Type B pancreatic cell (in vitro differentiated cells): Measurements from ENCODE around the gene NRDE2. TPM values are rescaled to one million over a fixed set of nuclear protein-coding genes. Genes with fewer than 3 reads are reported as not detected.

ENCODE experiments used
- DNase-seq: peaks from one replicate; pipeline ENCODE4 v3.0.0; 2021; ENCODE audit warnings: mixed read lengths; ENCODE audit not compliant: unreplicated experiment; ENCODE audit errors: extremely low spot score
- H3K27ac Mint-ChIP-seq: 2 replicates; pipeline ENCODE4 v1.8.0; 2021; ENCODE audit warnings: mild to moderate bottlenecking, mixed read lengths
- H3K27me3 Mint-ChIP-seq: 2 replicates; pipeline ENCODE4 v1.8.0; 2021; ENCODE audit warnings: mixed read lengths
- H3K36me3 Mint-ChIP-seq: 2 replicates; pipeline ENCODE4 v1.8.0; 2021; ENCODE audit warnings: mixed read lengths
- H3K4me1 Mint-ChIP-seq: one replicate; pipeline ENCODE4 v1.8.0; 2021; ENCODE audit warnings: mixed read lengths; ENCODE audit not compliant: unreplicated experiment
- H3K4me3 Mint-ChIP-seq: 2 replicates; pipeline ENCODE4 v1.8.0; 2021; ENCODE audit warnings: mild to moderate bottlenecking, mixed read lengths
- H3K9me3 Mint-ChIP-seq: 2 replicates; pipeline ENCODE4 v1.8.0; 2021; ENCODE audit warnings: mixed read lengths
- total RNA-seq: library from RNA; stranded (reverse); gene quantifications from 2 replicates; pipeline ENCODE4 v1.2.1, GENCODE V29; 2021; ENCODE audit warnings: low replicate concordance
- TF ChIP-seq, protein P1 (sequence below): fragments of 200-600 bp; sonication (generic); conservative IDR thresholded peaks from 2 replicates; pipeline ENCODE4 v1.5.0; 2021; ENCODE audit warnings: antibody characterized with exemption, mild to moderate bottlenecking

The NRDE2 gene
- total RNA-seq, 1 donor from 2014 or later, result 22.8 TPM

DNA sequence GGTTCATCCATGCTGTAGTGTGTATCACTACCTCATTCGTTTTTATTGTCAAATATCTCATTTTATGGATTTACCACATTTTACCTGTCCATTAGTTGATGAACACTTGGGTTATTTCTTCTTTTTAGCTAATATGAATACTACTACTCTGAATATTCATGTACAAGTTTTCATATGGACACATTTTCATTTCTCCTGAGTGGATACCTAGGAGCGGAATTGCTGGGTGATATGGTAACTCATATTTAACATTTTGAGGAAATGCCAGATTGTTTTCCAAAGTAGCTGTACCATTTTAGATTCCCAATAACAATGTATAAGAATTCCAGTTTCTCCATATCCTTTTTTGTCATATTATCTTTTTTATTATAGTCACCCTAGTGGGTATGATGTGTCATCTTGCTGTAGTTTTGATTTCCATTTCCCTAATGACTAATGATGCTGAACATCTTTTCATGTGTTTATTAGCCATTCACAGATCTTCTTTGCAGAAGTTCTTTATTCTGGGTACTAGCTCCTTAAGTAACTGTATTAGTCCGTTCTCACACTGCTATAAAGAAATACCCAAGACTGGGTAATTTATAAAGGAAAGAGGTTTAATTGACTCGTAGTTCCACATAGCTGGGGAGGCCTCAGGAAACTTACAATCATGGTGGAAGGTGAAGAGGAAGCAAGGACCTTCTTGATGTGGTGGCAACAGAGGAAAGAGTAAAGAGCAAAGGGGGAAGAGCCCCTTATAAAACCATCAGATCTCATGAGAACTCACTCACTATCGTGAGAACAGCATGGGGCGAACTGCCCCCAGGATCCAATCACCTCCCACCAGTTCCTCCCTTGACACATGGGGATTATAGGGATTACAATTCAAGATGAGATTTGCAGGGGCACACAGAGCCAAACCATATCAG, 11.9 kb downstream of the NRDE2 start:
- peaks cover 7% of the 10 kb centered on the region for H3K9me3 Mint-ChIP-seq
- no peak for DNase-seq
- no peak overlapping the region for H3K4me3 Mint-ChIP-seq
- H3K27me3 Mint-ChIP-seq, result no peaks in the 10 kb centered on the region
- TF ChIP-seq, protein P1, sequence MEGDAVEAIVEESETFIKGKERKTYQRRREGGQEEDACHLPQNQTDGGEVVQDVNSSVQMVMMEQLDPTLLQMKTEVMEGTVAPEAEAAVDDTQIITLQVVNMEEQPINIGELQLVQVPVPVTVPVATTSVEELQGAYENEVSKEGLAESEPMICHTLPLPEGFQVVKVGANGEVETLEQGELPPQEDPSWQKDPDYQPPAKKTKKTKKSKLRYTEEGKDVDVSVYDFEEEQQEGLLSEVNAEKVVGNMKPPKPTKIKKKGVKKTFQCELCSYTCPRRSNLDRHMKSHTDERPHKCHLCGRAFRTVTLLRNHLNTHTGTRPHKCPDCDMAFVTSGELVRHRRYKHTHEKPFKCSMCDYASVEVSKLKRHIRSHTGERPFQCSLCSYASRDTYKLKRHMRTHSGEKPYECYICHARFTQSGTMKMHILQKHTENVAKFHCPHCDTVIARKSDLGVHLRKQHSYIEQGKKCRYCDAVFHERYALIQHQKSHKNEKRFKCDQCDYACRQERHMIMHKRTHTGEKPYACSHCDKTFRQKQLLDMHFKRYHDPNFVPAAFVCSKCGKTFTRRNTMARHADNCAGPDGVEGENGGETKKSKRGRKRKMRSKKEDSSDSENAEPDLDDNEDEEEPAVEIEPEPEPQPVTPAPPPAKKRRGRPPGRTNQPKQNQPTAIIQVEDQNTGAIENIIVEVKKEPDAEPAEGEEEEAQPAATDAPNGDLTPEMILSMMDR, result no peak
- H3K4me1 Mint-ChIP-seq, result no peaks in the 10 kb centered on the region
- no peak overlapping the region for H3K27ac Mint-ChIP-seq
- H3K36me3 Mint-ChIP-seq, result peaks cover 30% of the 10 kb centered on the region

DNA sequence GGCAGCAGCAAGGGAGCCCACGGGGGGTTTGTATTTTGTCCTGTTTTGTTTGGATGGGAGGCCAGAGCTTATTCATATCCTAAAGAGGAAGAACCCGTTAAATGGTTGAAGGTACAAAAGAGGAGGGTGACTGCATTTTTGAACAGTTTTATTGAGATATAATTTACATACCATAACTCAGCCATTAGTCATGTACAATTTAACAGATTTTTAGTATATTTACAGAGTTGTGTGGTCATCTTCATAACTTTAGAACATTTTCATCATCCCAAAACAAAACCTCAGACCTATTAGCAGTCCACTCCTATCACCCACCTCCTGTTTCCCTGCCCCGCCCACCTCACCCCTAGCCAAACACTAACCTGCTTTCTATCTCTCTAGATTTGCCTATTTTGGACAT, 12.6 kb downstream of the NRDE2 start:
- H3K27ac Mint-ChIP-seq, result no peak overlapping the region
- H3K36me3 Mint-ChIP-seq, result peaks cover 26% of the 10 kb centered on the region
- TF ChIP-seq, protein P1, result no peak
- no peaks in the 10 kb centered on the region for H3K4me1 Mint-ChIP-seq
- DNase-seq, result no peak
- no peaks in the 10 kb centered on the region for H3K27me3 Mint-ChIP-seq
- no peak overlapping the region for H3K4me3 Mint-ChIP-seq
- peaks cover 7% of the 10 kb centered on the region for H3K9me3 Mint-ChIP-seq

DNA sequence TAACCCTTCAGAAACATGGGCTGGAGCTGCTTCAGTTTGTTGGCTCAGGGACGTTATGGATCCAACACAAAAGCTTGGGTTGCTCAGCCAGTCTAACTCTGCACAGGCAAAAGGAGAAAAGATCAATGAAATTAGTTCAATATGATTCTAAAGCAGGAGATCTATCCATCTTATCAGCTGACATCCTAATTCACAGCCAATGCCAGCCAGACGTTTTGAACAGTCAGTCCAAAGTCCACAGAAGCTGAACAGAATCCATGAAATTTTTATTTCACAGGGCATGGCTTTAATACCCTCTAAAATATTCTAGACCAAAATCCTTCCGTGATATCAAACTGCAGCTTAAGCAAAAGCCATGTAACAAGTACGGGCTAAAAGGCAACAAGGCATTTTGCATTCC, 13.7 kb downstream of the NRDE2 start:
- TF ChIP-seq, protein P1, result no peak
- H3K27ac Mint-ChIP-seq, result no peak overlapping the region
- DNase-seq, result no peak
- H3K36me3 Mint-ChIP-seq, result peaks cover 30% of the 10 kb centered on the region
- no peaks in the 10 kb centered on the region for H3K4me1 Mint-ChIP-seq
- H3K4me3 Mint-ChIP-seq, result no peak overlapping the region
- no peaks in the 10 kb centered on the region for H3K27me3 Mint-ChIP-seq
- peaks cover 7% of the 10 kb centered on the region for H3K9me3 Mint-ChIP-seq

DNA sequence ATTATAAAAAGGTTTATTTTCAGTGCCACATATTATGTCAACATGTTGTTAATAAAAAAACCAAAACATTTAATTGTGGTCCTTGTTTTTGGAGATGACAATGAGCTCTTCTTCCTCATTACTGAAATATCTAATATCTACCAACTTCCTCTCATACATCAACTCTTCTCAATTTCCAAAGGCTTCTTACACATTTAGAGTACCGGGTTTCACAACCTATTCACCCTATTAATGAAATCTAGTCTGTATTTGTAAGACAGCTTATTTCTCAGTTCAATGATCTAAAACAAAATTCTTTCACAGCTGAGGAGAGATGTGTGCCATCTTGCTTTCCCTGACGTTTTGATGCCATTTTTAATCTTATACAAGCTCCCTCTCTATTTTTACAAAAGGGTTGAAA, 14.5 kb downstream of the NRDE2 start:
- Mint-ChIP-seq H3K27ac (no peak overlapping the region), H3K4me3 (no peak overlapping the region), H3K27me3 (no peaks in the 10 kb centered on the region), H3K36me3 (peaks cover 30% of the 10 kb centered on the region), H3K4me1 (no peaks in the 10 kb centered on the region), H3K9me3 (peaks cover 7% of the 10 kb centered on the region)
- DNase-seq, result no peak
- TF ChIP-seq, protein P1, result no peak

DNA sequence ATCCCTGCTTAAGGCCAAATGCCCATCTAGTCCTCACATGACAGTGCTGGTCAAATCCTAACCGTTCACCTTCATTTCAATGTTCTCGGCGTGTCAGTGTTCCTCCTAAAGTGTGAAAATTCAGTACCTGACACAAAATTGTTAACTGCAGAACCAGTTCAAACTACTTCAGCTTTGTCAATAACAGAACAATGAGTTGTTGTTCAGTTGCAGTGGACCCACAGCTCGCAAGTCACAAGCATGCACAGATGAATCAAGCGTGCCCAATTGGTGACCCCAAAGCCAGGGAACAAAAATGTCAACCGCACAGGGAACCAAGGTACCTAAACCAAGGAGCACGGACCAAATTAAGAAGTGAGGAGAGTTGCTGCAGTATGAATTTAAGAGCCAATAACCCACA, 23.2 kb downstream of the NRDE2 start:
- TF ChIP-seq, protein P1, result no peak
- peaks cover 30% of the 10 kb centered on the region for H3K36me3 Mint-ChIP-seq
- H3K27me3 Mint-ChIP-seq, result no peaks in the 10 kb centered on the region
- H3K9me3 Mint-ChIP-seq, result no peaks in the 10 kb centered on the region
- no peak for DNase-seq
- H3K4me1 Mint-ChIP-seq, result no peaks in the 10 kb centered on the region
- H3K4me3 Mint-ChIP-seq, result no peak overlapping the region
- no peak overlapping the region for H3K27ac Mint-ChIP-seq
